COLO668 (cell line): ENCODE measurements around the gene QRICH2.
"Not testable (repeated sequence)": the region's sequence is repeated elsewhere in the genome, so short reads cannot be mapped to it uniquely, and the experiment has no call there.

ENCODE experiments used
- DNase-seq: peaks from one replicate; lab custom pipeline; 2025; ENCODE audit not compliant: unreplicated experiment; lab: John Stamatoyannopoulos, UW

QRICH2 gene

DNA sequence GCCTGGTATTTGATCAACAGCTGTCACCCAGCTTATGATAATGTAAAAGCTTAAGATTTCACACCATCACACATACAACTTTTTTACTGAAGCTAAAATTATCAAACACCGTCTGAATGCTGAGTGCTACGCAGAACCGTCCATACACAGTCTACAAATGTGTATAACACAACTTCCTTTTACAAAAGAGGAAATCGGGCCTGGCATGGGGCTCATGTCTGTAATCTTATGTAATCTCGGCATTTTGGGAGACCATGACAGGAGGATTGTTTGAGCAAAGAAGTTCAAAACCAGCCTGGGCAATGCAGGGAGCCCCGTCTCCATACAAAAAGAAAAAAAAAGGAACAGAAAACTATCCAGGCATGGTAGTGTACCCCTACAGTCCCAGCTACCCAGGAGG lies 19.6 kb upstream of the QRICH2 start:
- DNase-seq, result no peak

DNA sequence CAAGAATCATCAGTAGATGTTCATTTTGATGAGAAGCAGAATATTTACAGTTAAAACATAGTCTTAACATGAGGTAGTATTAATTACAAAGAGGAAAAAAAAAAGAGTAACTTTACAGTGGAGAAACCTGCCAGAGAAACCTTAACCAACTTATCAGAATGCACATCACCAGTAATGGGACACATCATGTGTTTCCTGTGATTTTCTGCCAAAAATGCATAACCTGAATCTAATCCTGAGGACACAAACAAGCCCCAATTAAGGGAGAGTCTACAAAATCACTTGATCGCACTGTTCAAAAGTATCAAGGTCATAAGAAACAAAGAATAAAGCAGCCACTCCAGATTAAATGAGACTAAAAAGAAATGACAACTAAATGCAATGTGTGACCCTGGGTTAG lies 18.2 kb upstream of the QRICH2 start:
- DNase-seq, result no peak

DNA sequence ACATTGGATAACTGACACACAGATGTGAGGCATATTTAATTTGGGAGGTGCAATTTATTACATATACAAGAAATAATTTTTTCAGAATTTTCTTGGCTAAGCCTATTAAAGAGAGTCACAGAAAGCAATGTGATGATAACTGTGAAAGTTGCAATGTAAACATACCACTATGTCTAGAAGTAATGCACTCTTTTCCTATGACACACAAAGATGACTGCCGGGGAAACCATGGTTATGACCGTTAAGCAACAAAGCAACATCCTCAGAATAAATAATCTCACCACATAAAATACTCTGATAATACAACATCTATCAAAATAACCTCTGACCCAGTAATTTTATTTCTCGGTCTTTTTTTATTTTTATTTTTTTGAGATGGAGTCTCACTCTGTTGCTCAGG lies 10.5 kb upstream of the QRICH2 start:
- no peak for DNase-seq

GRCh38 chr17:76317535-76317934 lies 9.5 kb upstream of the QRICH2 start:
- no peak for DNase-seq

GRCh38 chr17:76314392-76315227 lies 6.5 kb upstream of the QRICH2 start:
- no peak for DNase-seq

DNA sequence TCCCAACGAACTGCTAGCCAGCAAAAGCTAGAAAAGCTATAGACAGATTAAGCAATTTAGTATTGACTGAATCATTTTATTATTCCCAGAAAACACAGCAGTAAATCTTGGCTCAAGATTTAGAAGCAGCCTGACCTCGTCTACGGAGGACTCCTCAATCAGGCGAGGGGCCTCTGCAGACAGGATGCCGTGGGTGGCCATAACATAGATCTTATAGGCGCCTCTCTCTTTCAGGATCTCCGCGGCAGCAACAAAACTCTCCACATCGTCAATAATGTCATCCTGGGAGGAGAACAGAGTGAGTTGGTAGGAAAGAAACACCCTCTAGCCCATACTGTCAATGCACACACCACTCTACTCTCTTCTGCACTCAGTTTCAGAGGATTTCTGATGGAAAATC lies 4.7 kb upstream of the QRICH2 start:
- no peak for DNase-seq

DNA sequence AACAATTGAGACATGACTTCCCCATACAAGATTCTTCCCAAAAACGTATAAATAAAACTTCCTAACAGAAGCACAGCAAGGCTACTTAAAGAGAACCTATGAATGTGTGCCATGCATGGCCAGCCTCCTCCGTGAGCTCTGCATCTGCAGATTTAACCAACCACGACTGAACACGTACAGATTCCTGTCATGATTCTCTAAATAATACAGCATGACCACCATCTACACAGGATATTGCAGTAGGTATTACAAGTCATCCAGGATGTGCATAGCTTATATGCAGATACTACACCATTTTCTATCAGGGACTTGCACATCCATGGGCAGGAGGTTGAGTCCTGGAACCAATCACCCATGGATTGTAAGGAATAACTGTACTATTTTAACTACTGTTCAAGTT lies 1.4 kb upstream of the QRICH2 start:
- DNase-seq, result no peak

DNA sequence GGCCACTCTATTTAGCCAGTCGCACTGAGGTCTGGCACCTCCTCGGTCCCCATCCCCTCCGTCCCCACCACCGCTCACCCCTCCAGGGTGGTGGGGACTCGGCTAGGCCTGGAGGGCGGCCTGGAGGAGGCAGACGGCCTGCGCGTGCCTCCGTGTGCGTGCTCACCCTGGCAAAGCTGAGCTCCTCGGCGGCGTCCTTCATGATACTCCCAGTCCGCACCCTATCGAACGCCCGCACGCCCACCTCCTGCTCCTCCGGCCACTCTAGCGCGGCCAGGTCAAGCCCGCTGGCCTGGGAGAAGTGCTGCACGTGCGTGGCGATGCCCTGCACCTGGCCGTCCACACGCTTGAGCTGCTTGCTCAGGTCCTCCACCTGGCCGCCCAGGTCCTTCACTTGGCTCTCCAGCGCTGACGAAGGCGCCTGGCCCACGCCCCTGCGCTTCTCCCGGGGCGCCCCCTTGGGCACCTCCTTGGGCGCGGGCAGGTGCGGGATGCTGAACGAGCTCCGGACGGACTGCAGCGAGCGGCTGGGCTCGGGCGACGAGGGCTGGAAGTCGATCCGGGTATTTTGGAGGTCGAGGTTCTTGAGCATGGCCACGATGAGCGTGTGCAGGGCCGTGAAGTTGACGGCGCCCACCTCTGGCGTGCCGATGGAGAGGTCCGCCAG lies 644 bp downstream of the QRICH2 start:
- no peak for DNase-seq

GRCh38 chr17:76305135-76305454 lies 3.0 kb downstream of the QRICH2 start:
- not testable (repeated sequence) for DNase-seq

DNA sequence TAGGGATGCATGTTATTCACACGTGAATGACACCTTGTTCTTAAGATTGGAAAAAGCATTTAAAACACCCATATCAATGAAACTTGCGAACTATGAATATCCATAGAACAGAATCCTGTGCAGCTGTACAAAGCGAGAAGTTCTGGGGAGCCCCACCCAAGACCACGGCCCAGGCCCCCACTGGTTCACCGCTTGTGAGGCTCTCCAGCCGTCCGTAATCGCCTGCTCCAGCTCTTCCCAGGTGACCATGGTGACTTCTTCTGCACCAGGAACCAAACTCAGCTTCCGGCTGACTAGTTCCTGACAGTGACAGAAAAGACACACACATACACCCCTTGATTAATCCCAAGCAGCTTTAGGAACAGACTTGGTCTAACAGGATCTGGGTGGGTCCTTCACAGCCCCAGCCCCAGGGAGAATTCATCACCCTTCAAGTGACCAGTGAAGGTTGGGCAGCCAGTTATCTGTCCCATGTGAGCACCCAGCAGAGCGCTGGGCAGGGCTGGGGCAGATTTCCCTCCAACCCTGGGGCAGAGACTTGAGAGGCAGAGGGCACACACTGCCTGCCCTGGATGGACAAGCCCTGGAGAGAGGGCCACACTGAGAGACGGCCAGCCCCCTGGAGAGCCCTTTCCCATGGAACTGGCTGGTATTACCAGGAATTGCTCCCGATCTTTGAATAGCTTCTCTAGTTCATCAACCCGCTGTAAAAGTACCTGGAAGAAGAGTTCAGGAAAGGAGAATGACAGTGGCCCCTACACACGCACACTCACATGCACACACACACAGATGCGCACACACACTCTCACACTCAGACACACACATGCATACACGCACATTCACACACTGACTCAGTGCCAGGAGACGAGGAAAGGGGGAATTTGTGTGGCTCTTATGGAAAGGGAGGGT lies 3.6 kb downstream of the QRICH2 start:
- DNase-seq, result no peak

DNA sequence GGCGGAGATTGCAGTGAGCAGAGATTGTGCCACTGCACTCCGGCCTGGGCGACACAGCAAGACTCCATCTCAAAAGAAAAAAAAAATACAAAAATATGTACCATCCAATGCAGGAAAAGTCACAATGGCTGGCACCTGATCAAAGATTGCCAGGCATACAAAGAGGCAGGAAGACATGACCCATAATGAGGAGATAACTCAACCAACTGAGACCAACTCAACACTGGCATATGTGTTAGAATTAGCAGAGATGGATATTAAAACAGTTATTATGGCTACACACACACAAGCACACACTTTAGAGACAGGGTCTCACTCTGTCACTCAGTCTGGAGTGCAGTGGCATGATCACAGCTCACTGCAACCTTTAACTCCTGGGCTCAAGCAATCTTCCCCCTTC lies 10.6 kb downstream of the QRICH2 start:
- no peak for DNase-seq

DNA sequence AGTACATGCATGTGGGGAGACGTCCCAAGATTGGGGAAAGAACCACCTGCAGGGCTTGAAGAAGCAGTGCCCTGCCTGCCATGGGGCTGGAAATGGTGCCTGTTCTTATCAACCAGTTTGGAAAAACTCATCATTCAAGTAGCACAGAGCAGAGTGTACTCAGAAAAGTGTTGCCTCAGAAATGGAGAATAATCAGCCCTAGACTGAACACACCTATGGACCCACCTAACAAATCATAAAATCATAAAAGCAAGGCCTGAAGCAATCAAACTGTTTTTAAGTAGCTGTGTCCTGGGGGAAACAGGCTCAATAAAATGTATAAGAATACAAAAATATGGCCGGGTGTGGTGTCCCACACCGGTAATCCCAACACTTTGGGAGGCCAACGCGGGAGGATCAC lies 11.2 kb downstream of the QRICH2 start:
- DNase-seq, result no peak

DNA sequence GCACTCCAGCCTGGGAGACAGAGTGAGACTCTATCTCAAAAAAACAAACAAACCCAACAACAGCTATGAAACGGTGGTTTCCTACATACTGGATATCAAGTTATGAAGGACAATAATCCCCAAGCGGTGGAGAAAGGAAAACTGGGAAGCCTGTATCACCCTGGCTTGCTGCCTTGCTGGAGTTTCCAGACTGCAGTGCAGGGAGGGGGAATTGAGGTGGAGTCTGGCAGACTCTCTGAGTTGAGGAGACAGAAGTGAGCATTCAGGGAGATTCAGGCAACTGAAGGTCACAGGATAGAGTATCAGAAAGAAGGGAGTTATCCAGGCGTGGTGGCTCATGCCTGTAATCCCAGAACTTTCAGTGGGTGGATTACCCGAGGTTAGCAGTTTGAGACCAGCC lies 11.9 kb downstream of the QRICH2 start:
- DNase-seq, result no peak

DNA sequence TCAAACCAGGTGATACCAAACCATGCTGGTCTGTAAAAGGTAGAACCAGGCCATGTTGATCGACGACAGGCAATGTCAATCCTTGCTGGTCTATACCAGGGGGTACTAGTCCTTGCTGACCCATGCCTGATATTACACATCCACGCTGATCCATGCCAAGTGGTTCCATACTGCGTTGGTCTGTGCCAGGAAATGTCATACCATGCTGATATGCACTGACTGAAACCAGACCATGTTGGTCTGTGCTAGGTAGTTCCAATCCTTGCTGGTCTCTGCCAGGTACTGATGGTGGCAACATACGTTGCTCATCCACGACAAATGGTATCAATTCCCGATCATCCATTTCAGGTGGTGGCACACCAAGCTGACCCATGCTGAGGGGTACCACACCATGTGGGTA lies 15.0 kb downstream of the QRICH2 start:
- no peak for DNase-seq

- no peak for DNase-seq
Observed at GRCh38 chr17:76292567-76292966, 15.5 kb downstream of the QRICH2 start.

- DNase-seq, result no peak
Observed at GRCh38 chr17:76281573-76282371, 26.3 kb downstream of the QRICH2 start.

DNA sequence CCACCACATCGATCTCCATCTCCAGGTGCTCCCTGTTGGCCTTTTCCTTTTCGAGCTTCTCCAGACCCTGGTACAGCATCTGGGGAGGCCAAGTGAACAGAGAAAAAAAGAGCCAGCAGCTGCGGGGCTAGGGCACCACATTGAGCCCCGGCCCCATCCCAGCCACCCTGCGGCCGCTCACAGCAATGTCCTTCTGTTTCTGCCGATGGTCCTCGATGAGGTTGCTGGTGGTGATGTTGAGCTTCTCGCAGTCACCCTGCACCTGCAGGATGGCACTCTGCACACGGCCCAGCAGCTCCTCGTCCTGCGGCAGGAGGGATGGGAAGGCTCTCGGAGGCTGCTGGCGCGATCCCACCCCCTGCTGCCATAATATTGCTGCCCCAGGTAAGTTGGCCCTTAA lies 27.4 kb downstream of the QRICH2 start:
- no peak for DNase-seq

DNA sequence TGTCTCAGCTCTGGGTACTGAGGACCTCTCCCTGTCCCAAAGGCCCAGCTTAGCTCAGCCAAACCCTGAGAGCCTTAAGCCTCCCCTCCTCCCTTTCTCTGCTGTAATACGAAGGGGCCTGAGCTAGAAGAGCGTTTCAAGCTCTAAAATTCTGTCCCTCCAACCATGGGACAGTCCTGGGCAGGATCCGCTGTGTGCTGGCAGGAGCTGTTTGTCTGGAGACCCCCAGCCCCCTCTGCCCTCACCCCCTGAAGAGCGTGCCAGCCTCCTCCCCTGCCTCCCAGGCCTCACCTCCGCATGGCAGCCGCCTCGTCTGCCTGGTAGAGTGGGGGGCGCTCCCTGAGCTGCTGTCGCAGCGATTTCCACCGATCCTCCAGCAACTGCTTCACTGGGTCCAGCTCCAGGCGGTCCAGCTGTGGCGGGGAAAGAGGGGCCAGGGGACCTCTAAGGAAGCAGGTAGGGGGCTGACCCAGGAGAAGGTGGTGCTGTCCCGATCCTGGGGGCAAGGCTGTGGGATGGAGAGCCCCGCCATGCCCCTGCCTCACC lies 28.3 kb downstream of the QRICH2 start:
- DNase-seq, result no peak

DNA sequence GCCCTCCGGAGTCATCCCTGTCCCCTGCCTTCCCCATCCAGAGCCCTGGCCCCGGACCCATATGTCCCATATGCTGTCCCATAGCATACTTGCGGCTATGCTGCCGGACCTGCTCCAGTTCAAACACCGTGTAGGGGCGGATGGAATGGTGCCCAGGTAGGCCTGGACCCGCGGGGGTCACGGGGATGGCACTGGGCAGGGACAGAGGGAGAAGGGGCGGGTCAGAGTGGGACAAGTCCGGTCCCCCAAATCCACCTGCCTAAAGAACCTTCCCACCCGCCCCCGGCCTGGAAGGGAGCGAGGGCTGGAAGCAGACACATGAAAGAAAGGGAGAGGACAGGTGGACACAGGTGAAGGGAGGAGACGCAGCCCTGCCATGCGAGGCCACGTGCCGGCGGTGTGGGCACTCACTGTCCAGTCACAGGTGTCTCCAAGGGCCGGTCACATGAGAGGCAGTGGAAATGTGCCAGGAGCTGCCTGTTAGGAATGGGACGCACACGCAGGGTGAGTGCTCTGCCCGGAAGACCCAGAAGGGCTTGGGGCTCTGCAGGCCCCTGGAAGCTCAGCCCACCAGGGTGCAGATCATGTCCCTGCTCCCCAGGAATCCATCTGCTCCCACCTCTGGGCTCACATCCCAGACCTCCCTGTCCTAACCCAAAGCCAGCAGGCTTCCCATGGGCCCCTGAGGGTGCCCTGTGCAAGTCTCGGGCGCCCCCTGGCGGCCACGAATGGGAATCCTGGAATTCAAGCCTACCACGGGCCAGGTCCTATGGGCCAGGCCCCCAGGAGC lies 28.9 kb downstream of the QRICH2 start:
- DNase-seq, result peak; percentile 71
